Measurements from ENCODE around the gene KIF12.

The KIF12 gene

DNA sequence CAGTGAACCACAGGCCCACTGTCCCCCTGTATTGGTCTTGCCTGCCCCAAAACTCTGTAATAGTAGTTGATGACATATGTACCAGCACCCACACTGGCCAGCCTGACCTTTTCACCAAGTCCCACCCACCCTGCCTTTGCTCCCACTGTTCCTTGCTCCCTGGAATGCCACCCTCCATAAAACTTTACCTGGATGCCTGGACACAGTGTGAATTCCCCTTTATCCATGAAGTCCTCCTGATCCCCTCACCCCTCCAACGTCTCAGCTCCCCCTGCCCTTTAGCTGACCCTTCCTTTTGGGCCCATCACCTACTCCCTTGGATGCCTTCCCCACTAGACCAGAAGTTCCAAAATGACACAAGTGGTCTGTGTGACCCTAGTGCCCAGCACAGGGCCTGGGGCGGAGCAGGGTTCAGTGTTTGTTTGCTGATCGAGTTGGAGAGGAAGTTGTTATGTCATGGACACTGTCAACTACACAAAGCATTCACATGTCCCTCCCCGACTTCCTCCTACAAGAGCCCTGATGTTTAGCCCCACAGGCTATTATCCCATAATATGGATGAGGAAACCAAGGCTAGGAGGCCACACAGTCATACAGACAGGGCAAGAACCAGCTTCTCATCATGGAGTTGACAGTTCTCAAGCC, 37.1 kb downstream of the KIF12 start:
- no peak for DNase-seq

DNA sequence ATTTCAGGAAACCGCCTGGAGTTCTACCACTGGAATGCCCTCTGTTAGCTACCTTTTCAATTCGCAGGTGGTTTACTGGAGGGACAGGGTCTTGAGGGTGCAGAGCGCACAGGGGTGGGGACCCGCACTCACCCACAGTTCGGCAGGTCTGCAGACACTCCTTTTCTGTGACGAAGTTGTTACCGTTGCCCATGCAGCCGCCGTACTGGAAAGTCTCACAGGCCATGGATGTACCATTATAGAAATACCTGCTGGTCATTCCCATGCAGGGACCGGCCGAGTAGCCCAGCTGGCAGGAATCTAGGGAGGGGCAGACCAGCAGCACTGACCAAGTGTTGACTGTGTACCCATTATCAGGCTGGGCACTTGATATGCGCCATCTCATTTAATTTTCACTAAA, 37.8 kb downstream of the KIF12 start:
- no peak for DNase-seq

DNA sequence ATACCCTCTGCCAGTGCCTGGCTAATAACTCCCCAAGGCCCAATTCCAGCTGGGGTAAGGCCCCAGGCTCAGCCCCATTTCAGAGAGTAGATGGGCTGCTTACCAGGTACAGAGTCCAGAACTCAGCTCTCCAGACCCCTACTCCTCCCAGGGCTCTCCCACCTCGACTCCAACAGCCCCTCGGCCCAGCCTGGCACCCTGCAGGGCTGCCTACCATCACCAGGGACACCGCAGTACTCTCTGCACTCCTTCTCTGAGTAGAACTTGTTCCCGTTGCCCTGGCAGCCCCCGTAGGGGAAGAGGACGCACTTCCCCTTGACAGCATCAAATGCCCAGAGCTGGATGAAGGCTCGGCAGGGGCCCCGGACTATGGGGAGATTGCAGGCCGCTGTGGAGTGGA, 38.4 kb downstream of the KIF12 start:
- DNase-seq, result no peak

DNA sequence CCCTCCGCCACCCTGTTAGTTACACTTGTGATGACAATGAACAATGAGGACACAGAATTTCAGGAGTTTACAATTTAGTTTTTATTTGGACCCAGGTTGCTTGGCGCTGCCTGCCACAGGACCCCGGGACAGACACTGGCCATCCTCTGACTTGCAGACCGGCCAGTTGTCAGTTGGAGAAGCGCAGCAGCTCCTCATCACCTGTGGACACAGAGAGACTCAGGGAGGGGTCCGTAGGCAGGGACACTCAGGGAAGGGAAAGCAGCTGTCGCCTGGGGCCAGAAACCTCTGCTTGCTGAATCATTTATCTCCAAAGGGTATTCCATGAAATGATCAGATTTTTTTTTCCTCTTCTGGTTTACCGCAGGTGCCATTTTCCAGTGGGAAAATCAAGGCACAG, 39.0 kb downstream of the KIF12 start:
- no peak for DNase-seq

DNA sequence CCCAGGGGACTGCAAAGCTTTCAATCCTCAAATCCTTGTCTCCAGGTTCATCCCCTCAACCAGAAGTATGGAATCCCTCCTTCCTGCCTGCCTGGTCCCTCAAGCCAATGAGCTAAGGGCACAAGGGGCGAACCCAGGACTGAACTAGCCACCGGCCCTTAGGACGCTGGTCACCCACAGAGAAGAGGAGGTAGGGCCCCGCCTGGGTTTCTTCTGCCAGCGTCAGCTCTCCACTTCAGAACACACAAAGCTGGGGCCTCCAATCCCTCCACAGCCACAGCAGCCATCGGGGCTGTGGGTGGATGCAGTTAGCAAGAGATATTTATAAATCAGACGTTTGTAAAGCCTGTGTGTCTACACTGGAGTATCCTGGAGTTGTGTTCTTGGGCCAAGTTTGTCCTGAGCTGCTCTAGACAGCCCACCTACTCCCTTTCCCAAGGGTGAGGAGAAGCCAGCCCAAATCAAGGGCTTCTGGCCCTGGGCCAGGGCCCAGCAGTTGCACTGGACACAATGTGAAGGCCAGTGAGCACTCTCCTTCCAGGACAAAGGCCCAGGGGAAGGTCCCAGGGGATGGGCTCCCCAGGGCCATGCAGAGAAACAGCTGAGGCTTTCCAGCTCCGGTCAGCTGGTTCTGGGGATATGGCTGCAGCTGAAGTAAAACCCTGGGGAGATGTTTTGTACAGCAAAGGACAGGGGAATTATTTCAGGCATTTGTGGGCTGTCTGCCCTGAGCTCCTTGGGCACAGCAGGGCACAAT, 39.9 kb downstream of the KIF12 start:
- no peak for DNase-seq

DNA sequence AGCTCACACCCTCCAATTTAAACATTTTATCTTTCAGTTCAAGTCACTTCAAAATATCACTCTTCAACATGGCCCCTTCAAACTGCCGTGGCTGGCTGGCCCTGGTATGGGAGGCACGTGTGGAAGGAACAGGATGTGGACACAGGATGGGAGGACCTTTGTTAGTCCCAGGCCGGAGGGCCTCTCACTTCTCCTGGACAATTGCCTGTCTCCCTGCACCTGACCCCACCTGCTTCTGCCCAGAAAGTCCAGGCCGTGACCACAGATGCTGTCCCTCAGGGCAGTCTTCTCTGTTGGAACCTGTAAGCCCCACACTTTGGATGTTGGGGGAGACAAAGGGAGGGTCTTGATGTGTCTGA, 40.4 kb downstream of the KIF12 start:
- no peak for DNase-seq

DNA sequence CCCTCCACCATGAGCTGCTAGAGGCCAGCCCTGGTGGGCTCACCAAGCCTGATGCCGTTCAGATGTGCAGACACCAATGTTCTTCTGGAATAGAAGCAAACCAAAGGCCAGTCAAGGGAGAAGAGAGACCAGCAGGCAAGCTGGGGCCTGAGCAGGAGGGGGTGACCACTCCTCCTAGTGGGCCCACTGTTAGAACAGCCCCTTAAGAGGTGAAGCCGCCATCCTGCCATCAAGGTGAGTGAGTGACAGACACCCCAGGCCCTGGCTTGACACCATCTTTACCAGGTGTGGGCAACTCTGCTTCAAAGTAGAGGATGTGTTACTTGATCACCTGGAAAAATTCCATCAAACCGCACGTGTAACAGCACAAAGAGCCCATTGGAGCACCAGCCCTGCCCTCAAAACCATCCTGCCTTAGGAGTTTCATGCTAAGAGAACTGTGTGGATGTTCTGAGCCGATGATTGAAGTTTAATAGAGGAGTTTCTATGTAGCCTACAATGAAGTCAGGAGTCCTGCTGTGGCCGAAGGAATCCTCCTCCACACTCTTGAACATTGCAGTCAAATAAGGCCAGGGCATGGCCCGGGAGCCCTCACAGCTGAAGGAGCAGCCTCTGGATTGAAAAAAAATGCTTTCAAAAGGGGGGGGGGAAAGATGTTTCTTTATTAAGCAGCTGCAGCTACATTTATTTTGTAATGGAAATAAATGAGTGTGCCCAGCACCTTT, 41.8 kb downstream of the KIF12 start:
- no peak for DNase-seq

DNA sequence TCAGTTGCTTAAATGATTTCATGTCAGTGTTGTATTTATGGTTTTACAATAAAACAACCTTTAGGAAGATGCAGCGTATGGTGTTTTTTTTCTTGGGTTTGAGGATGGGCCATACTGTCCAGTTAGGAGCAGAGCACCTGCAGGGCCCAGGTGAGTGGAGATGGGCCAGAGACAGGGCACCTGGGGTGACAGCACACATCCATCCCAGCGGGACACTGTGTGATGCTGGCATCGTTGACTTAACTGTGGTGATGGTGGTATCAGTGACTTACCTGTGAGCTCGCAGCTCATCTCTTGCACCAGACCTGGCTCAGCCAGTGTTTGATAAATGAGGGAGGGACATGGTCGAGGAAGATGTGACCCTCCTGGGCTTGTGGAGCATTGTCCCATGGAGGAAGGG, 42.6 kb downstream of the KIF12 start:
- DNase-seq, result no peak

DNA sequence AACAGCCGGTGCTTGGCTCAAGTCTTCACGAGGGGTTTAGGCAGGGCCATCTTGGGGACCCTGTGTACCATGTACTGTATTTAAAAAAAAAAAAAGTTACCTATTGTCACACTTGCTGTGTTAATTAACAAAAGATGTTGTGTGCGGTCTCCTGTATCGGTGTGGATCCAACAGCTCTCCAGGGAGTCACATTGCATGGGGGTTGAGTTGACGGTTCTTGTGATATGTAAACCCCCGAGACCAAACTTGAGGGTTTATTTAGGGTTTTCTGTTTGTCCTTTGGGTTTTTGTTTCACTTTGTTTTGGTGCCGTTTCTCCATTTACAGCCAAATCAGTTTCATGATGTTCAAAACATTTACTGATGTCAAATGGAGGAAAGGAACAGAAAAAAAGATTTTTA, 43.2 kb downstream of the KIF12 start:
- no peak for DNase-seq

DNA sequence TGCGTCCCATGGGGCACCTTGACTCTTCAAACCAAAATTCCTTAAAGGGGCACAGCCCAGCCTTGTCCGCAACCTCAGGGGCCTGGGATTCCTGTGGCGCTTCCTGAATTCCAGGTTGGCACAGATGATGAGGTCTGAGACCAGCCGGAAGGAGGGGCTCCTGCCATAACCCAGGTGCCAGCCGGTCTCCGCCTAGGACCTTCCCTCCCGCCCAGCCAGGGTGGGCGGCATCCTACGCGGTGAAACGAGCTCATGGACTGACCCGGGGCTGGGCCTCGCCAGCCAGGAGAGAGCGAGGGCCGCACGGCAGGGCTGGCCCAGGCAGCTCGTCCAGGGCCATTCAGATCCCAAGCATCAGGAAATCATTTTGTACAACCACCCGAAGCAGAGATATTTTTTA, 44.0 kb downstream of the KIF12 start:
- no peak for DNase-seq

DNA sequence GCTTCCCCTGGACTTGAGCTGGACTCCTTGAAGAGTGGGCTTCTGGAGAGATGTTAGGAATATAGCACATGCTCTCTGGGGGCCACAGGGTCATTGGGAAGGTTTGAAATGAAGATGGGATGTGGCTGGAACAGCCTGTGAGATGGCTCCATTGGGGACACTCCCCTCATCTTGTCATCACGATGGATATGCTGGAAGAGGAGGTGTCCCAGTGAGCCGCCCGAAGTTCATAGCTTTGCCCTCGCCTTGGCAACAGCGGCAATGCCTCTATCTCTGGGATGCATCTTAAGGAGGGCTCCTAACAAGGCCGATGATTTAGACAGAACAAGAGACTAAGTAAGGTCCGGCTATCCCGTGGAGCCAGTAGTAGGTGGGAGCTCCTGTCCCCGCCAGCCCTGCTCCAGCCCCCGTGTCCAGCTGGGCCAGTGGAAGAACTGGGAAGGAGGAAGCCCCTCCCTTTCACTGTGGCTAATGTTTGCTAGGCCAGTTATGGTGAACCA, 44.9 kb downstream of the KIF12 start:
- DNase-seq, result no peak

DNA sequence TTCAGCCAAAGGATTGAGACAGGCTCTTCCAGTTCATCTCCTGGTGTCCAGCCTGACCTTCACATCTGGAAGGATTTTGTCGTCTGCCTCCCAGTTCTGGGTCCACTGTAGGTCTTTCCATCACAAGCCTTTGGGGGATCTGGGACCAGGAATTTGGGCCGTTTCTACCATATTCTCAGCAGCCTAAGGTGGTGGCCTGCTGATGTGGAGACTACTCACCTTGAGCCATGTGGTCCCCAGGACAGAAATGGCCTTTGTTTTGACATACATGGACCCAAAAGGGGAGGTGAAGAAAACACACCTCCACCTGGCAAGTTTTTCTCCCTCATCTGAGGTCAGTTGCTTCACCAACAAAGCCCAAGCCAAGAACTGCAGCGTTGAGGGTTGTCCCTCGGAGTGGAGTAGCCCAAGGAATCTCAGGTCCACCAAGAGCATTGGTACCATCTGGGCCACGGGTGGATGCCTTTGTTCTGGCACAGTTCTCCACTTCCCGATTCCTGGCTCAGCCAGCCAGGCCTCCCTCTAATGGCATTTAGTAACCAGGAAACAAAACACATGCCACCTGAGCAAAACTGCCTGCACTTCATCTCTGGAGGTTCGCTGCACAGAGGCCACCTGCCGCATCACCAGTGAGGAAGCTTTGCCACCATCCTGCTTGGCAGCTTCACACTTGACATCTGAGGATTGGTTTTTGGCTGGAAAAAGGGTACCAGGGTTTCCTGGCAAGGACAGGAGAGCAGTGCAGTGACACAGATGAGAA, 45.7 kb downstream of the KIF12 start:
- DNase-seq, result peak in 1 of 14 donors; percentile 76

DNA sequence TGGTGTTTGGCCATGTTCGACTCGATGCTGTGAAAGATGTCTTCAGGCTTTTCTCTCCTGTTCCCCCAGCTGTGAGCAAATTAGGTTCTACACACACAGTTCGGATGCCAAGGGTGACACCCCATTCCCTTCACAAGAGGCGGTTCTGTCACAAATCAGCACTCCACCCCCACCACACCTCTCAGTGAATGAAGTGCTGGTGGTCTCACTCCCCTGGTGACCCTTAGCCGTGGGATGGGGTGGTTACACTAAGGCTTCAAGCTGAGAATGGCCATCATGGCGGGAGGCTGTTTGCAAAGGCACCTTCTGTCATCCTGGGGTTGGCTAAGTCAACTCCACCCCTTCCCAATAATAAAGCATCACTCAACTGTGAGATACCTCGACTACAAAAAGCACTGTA, 47.4 kb downstream of the KIF12 start:
- DNase-seq, result no peak

DNA sequence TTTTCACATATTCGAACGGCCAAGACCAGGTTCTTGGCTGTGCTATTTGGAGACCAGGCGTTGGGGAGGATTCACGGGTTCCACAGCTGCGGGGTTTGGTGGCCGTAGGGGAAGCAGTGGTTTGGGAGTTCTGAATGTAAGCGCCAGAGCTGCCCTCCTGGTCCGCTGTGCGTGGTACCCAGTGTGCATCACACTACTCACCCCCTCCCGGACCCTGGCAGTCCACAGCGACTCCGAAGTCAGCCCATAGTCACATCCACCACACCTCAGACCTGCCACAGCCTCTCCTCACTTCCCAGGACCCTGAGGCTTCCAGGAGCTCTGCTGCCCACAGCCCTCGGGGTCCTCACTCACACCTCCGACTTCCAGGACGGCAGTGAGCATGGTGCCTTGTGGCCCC, 47.8 kb downstream of the KIF12 start:
- DNase-seq, result no peak

DNA sequence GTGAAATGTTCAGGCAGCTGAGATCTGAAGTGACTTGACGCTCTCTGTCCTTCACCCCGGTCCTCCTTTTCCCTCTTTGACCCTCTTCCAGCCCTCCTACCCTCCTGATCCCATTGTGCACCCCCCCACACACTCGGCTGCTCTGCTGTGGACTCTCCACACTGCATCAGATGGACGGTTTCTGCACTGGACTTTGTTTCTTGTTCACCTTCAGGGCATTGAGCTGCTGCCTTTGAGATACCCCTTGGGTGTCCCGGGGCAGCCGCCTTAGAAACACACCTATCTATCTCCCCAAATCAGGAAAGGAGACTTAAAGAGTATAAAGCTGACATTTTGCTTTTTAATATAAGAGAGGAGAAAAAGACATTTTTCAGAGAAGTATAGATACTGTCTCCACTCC, 48.4 kb downstream of the KIF12 start:
- no peak for DNase-seq

DNA sequence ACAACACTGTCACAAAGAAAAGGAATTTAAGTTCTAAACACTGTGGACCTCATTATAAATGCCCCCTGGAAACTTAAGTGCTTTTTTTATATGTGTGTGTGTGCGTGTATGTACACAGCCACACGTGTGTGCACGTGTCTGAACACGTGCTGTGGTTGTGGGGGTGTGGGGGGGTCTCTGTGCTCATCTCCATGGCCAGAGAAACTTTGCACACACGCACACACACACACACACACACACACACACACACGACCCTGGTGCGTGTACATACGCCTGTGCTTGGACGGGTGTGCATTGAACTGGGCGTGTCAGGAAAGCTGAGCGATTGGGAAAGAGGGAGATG, 48.9 kb downstream of the KIF12 start:
- no peak for DNase-seq

DNA sequence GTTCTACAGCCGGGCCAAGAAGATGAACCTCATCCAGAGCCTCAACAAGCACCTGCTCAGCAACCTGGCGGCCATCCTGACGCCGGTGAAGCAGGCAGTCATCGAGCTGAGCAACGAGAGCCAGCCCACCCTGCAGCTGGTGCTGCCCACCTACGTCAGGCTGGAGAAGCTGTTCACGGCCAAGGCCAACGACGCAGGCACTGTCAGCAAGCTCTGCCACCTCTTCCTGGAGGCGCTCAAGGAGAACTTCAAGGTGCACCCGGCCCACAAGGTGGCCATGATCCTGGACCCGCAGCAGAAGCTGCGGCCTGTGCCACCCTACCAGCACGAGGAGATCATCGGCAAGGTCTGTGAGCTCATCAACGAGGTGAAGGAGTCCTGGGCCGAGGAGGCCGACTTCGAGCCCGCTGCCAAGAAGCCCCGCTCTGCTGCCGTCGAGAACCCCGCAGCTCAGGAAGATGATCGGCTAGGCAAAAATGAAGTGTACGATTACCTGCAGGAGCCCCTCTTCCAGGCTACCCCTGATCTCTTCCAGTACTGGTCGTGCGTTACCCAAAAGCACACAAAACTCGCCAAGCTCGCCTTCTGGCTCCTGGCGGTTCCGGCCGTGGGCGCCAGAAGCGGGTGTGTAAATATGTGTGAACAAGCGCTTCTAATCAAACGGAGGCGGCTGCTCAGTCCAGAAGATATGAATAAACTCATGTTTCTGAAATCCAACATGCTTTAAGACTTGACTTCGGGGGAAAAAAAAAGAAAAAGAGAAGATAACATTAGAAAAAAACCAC, 49.5 kb downstream of the KIF12 start:
- no peak for DNase-seq

DNA sequence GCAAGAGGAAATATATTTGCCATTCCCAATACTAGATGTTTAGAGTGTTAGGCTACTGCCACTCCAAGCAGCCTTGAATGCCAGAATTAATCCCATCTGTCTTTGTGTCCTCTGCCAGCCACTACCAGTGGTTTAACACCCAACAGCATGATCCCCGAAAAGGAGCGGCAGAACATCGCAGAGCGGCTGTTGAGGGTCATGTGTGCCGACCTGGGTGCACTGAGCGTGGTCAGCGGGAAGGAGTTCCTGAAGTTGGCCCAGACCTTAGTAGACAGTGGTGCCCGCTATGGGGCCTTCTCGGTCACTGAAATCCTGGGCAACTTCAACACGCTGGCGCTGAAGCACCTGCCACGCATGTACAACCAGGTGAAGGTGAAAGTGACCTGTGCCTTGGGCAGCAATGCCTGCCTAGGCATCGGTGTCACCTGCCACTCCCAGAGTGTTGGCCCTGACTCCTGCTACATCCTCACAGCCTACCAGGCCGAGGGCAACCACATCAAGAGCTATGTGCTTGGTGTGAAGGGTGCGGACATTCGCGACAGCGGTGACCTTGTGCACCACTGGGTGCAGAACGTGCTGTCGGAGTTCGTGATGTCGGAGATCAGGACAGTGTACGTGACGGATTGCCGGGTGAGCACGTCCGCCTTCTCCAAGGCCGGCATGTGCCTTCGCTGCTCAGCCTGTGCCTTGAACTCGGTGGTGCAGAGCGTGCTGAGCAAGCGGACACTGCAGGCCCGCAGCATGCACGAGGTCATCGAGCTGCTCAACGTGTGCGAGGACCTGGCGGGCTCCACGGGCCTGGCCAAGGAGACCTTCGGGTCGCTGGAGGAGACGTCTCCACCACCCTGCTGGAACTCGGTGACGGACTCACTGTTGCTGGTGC, 50.3 kb downstream of the KIF12 start:
- DNase-seq, result no peak

DNA sequence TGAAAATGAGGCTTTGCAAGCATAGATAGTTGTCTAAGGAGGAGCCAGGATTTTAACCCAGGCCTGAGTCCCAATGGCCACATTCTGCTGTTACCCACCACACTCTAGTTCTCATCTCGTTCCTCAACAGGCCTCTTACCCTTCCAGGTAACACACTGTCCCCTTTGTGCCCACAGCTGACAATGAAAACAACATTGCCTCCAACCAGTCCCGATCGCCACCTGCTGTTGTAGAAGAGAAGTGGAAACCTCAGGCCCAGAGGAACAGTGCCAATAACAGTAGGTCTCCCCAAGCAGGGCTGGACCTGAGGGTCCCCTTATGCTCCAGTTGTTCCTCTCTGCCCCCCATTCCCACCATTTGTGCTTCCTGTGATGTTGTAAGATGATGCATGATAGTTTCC, 51.4 kb downstream of the KIF12 start:
- no peak for DNase-seq

DNA sequence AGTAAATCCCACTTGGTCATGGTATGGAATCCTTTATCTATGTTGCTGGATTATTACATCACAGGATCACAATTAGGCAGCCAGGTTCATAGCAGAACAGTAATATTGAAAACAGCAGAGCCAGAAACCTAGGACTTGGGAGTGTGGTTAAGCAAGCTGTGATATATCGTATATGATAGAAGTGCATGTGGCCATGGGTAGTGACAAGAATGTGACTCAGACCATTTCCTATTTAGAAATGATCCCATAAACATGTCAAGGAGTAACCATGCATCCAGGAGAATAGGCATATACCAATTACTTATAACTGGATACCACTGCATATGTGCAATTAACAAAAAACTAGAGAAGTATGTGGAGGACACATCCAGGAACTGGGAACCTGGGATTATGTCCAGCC, 52.2 kb downstream of the KIF12 start:
- no peak for DNase-seq

DNA sequence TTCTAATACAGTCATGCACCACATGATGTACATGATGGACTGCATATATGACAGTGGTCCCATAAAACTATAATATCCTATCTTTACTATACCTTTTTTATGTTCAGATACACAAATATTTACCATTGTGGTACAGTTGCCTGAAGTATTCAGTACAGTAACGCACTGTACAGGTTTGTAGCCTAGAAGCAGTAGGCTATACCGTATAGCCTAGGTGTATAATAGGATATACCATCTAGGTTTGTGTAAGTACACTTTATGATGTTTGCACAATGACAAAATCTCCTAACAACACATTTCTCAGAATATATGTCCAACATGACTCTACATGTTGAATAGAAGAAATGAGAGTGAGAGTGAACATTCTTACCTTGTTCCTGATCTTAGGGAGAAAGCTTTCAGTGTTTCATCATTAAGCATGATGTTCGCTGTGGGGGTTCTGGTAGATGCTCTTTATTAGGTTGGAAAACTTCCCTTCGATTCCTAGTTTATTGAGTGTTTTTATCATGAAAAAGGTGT, 52.8 kb downstream of the KIF12 start:
- DNase-seq, result no peak
